ENCODE measurements around the gene NOTCH3.

NOTCH3 gene

GRCh38 chr19:15195371-15196334, 5.1 kb downstream of the NOTCH3 start:
- no peak for DNase-seq

DNA sequence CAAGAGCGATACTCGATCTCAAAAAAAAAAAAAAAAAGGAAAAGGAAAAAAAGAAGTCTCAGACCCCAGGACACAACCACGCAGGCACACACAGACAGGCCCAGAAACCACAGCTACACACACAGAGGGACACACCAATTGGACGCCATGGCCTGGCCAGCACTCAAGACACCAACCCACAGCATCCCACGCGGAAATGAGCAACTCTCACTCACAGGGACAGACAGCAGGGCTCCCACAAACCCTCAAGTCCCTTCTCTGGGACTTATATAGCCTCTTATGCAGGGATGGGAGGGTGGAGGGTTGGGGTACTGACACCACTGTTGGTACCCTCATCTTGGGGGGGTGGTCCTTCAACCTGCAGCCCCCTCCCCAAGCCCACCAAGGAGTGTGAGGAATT, 5.9 kb downstream of the NOTCH3 start:
- no peak for DNase-seq

DNA sequence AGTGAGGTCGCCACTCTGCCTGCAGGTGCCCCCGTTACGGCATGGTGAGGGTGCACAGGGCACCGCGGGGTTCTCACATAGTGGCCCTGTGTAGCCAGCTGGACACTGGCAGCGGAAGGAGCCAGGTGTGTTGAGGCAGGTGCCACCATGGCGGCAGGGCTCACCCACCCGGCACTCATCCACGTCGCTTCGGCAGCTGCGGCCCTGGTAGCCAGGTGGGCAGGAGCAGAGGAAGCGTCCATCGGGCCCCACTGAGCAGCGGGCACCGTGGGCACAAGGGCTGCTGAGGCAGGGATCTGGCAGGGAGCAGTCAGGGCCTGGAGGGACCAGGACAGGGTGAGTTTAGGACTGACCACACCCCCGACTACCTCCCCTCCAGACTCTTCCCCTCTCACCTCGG, 8.8 kb downstream of the NOTCH3 start:
- no peak for DNase-seq

DNA sequence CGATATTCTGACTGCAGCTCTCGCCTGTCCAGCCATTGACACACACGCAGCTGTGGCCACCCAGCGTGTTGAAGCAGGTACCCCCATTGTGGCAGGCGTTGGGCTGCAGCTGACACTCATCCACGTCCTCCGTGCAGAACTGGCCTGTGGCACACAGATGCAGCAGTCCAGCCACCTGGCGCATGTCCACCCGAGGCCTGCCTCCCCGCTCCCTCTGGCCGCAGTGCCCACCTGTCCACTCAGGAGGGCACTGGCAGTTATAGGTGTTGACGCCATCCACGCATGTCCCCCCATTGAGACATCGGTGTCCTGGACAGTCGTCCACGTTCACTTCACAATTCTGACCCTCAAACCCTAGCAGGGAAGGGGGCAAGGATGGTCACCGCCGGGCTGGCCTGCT, 9.3 kb downstream of the NOTCH3 start:
- no peak for DNase-seq

DNA sequence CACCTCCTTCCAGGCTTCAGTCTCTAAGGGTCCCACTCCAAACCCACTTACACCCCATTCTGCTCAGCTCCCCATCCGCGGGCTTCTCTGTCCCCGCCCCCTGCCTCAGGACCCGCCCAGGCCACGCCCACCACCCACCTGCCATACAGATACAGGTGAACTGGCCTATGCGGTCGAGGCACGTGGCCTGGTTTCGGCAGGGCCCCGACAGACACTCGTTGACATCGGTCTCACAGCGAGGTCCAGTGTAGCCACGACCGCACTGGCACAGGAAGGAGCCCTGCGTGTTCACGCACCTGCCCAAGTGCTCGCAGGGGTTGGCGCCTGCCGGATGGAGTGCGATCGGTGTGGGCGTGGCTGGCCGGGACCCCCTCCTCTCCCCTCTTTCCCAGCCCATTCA, 11.9 kb downstream of the NOTCH3 start:
- no peak for DNase-seq

GRCh38 chr19:15187026-15188007, 13.5 kb downstream of the NOTCH3 start:
- no peak for DNase-seq

DNA sequence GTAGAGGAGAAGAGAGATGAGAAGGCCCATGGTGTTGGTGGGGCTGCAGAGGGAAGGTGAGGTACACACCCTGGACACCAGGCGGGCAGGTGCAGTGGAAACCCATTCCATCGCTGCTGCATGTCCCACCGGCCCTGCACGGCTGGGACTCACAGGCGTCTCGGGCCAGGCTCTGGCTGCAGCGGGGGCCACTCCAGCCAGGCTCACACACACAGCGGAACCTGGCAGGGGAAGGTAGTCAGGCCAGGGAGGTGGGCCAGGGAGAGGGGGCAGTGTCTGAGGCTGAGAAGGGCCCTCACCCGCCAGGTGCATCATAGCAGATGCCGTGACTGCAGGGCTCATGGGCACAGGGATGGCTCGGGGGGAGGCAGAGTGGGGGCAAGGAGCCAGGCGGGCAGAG, 15.6 kb downstream of the NOTCH3 start:
- DNase-seq = no peak

- DNase-seq = no peak
Observed at GRCh38 chr19:15184776-15185175, 16.0 kb downstream of the NOTCH3 start.

GRCh38 chr19:15181394-15181793, 19.4 kb downstream of the NOTCH3 start:
- DNase-seq = no peak

GRCh38 chr19:15180451-15181390, 20.1 kb downstream of the NOTCH3 start:
- no peak for DNase-seq

DNA sequence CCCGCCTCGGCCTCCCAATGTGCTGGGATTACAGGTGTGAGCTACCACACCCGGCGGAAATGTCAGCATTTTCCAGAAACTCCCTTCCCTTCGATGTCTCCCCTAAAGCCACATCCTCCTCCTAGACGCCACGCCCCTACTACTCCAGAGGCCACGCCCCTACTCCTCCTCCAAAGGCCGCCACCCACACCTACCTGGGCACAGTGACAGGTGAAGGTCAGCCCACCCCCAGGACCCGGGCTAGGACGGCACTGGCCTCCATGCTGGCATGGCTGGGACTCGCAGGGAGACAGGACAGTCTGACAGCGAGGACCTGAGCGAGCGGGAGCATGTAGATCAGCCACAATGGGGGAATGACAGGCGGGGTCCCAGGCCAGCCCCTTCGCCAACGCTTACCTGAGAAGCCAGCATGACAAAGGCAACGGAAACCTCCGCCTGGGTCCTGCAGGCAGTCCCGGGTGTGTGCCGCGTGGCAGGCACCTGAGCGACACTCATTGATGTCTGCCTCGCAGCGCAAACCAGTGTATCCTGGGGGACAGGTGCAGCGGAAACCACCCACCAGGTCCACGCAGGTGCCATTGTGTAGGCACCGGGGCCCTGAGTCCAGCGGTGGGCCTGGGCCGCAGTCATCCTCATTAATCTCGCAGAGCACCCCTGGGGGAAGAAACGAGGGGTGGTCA, 22.0 kb downstream of the NOTCH3 start:
- no peak for DNase-seq

GRCh38 chr19:15177269-15178116, 23.3 kb downstream of the NOTCH3 start:
- DNase-seq = no peak

GRCh38 chr19:15175609-15176008, 25.2 kb downstream of the NOTCH3 start:
- DNase-seq = no peak

- DNase-seq = no peak
Observed at GRCh38 chr19:15173746-15174404, 26.9 kb downstream of the NOTCH3 start.

DNA sequence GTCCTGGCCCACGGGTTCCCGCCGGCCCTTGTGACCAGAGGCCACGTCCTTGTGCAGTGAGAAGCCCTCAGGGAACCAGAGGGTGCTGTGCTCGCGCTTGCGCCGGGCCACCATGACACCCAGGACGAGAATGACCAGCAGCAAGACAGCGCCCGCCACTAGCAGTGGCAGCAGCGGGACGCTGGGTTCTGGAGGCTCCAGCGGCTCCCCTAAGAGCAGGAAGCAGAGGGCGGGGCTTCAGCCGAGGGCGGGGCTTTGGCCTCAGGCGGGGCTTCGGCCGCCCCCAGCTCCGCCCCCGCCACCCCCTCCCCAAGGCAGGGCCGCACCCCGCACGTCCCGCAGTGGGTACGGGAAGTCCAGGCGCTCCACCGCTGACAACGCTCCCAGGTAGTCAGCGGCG, 30.4 kb downstream of the NOTCH3 start:
- DNase-seq = no peak

DNA sequence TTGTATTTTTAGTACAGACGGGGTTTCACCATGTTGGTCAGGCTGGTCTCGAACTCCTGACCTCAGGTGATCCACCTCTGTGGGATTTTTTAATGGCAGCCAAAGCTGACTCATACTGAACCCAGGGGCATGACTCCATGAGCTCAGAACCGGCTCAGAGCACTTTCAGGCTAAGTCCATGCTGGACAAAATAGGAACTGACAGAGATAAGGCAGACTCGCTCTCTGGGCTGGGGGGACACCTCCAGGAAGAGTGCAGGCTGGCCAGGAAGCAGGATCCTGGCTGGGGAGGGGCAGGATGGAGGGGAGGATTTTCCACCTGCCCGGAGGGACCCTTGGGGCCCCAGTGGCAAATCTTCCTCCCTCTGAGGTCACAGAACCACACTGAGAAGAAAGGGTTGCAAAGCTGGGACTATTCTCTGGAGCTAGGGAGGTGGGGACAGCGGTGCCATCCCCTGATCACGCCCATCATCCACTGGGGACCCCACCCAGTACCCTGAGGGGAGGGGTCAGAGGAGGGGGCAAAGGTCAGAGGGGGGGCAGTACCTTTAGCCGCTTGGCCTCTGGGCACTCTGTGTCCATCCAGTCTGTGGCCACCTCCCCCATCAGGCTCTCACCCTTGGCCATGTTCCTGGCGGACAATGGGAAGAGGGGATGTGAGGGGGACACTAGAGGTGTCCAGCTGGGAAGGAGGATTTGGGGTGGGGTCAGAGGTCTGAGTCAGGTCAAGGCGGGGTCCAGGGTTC, 31.1 kb downstream of the NOTCH3 start:
- no peak for DNase-seq

DNA sequence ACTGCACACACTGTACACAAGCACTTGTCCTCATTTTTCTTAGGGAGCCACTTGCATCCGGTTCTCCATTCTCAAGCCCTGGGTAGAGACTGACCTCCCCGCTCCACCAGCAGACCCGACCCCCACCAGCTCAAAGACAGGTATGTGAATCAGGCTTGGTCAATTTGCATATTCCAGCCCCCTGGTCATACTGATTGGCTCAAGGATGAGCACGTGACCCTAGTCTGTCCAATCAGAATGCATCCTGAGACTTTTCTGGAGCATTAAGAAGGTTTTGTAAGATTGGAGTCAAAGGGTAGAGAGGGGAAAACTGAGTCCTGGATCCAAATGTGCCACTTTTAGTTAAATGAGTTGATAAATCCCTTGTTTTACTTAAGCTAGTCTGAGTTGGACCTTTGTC, 34.1 kb downstream of the NOTCH3 start:
- DNase-seq = no peak

DNA sequence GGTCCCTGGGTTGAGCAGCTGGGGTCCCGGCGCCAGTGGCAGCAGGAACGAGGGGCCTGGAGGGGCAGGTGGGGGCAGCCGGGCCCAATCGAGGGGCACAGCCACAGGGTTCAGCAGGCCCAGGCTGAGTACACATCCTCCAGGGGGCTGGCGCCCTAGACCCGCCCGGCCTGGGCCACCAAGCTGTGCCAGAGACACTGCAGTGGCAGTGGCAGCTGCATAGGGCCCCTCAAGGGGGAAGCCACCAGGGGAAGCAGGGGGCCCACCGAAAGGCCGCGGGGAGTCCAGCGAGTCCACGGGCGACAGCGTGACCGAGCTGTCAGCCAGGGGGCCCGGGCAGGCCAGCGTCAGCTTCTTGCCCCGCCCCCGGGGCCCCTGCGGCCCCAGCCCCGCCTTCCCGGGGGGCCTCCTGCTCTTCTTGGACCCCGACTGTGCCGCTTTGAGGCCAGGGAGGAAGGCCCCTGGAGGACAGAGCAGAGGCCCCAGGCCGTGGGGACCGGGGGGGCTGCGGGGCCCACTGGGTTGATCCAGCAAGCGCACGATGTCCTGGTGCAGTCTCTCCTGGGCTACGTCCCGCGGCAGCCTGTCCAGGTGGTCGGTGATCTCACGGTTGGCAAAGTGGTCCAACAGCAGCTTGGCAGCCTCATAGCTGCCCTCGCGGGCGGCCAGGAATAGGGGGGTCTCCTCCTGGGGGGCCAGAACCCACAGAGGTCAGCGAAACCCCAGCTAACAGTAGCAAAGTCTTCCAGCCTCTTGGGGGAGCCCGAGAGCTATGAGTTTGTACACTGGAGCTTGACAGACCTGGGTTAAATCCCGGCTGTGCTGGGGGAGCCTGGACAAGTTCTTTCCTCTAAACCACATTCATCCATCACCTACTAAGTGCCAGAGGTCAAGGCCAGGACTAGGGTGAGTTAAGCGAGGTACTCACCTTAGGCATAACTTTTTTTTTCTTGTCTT, 39.5 kb downstream of the NOTCH3 start:
- DNase-seq = no peak

Measured in SIG-M5 (cell line).